Medulla oblongata (tissue), 1 donor: ENCODE results near the gene PDIA4.
A peak's percentile ranks its signal among the peaks of the same experiment; 100 is the strongest.
"Not testable (repeated sequence)": the region's sequence is repeated elsewhere in the genome, so short reads cannot be mapped to it uniquely, and the experiment has no call there.

ENCODE experiments used
- DNase-seq: peaks from one replicate; pipeline ENCODE4 v3.0.0-alpha.2; 2015; ENCODE audit errors: extremely low spot score

PDIA4 gene, protein sequence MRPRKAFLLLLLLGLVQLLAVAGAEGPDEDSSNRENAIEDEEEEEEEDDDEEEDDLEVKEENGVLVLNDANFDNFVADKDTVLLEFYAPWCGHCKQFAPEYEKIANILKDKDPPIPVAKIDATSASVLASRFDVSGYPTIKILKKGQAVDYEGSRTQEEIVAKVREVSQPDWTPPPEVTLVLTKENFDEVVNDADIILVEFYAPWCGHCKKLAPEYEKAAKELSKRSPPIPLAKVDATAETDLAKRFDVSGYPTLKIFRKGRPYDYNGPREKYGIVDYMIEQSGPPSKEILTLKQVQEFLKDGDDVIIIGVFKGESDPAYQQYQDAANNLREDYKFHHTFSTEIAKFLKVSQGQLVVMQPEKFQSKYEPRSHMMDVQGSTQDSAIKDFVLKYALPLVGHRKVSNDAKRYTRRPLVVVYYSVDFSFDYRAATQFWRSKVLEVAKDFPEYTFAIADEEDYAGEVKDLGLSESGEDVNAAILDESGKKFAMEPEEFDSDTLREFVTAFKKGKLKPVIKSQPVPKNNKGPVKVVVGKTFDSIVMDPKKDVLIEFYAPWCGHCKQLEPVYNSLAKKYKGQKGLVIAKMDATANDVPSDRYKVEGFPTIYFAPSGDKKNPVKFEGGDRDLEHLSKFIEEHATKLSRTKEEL

GRCh38 chr7:149028346-149029109, at the start of gene PDIA4:
Gene PDIA4 (minus strand): TSS chr7:149028505. CDS start chr7:149028408, 97 bp downstream.
- peak; percentile 99 for DNase-seq

GRCh38 chr7:149077594-149077993, 49.3 kb upstream of the PDIA4 start:
- no peak for DNase-seq

- DNase-seq, result no peak
These were observed 47.0 kb upstream of the PDIA4 start for GRCh38 chr7:149075286-149075685.

- no peak for DNase-seq
These were observed 46.0 kb upstream of the PDIA4 start for GRCh38 chr7:149074116-149074885.

DNA sequence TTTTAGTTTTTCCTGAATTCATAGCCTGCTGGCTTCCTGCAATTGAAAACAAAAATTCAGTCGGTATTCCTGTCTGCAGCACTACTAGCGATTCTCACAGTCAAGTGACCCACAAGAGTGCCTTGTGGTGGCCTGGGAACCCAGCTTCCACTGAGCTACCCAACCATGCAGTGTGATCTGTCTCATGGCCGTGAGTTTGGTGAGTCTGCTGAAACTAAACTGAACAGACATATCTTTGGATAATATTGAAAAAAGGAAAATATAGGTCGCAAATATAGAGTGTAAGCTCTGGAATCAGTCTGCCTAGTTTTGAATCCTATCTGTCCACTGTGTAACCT, 44.1 kb upstream of the PDIA4 start:
- no peak for DNase-seq

- no peak for DNase-seq
These were observed 43.5 kb upstream of the PDIA4 start for GRCh38 chr7:149071641-149072437.

DNA sequence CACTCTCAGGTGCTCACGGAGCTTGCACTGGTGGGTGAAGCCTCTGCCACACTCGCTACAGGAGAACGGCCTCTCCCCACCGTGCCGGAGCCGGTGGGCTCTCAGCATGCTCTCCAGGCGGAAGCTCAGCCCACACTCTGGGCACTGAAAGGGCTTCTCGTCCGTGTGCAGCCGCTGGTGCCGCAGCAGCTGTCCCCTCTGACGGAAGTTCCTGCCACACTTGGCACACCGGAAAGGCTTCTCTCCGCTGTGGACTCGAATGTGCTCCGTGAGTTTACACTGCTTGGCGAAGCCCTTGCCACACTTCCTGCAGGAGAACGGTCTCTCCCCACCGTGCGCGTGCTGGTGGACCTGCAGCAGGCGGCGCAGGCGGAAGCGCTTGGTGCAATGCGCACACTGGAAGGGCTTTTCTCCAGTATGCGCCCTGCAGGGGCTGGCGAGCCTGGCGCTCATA, 42.9 kb upstream of the PDIA4 start:
- DNase-seq, result no peak

GRCh38 chr7:149070372-149071125, 42.2 kb upstream of the PDIA4 start:
- DNase-seq, result no peak

GRCh38 chr7:149067869-149068268, 39.6 kb upstream of the PDIA4 start:
- no peak for DNase-seq

DNA sequence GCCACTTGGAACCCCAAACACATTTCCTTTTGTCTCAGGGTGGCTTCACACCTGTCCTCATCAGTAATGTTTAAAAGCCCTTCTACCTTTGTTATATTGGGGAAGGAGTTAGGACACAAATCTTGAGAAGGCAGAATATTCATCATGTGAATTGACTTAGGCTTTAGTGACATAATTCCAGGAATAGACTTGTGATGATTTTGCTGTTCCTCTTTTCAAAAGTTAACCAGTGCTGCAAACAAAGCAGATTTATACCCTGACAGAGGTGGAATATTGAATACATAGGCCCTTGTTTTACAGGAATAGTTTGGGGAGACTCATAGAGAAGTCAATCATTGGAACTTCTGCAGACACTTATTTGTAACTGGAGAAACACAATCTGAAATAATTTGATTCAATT, 35.2 kb upstream of the PDIA4 start:
- DNase-seq, result no peak

GRCh38 chr7:149062217-149062899, 34.1 kb upstream of the PDIA4 start:
- DNase-seq, result not testable (repeated sequence)

DNA sequence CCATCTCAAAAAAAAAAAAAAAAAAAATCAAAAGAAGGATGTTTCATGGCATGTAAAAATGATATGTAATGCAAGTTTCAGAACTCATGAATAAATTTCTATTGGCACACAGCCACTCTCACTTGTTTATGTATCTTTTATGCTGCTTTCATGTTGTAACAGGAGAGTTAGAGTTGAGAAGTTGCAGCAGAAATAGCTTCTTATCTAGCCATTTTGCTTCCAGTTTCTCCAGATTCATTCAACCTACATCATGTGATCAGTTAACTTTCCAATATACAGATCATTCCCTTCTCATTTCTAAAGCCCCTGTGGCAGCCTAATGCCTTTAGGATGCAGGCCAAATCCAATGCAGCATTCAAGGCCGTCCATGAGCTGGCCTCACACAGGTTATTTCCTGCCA, 31.9 kb upstream of the PDIA4 start:
- no peak for DNase-seq

GRCh38 chr7:149053885-149054284, 25.6 kb upstream of the PDIA4 start:
- DNase-seq, result no peak

- DNase-seq, result no peak
These were observed 25.1 kb upstream of the PDIA4 start for GRCh38 chr7:149053384-149053783.

- DNase-seq, result no peak
These were observed 22.6 kb upstream of the PDIA4 start for GRCh38 chr7:149050941-149051340.

- DNase-seq, result no peak
These were observed 20.5 kb upstream of the PDIA4 start for GRCh38 chr7:149048805-149049204.

DNA sequence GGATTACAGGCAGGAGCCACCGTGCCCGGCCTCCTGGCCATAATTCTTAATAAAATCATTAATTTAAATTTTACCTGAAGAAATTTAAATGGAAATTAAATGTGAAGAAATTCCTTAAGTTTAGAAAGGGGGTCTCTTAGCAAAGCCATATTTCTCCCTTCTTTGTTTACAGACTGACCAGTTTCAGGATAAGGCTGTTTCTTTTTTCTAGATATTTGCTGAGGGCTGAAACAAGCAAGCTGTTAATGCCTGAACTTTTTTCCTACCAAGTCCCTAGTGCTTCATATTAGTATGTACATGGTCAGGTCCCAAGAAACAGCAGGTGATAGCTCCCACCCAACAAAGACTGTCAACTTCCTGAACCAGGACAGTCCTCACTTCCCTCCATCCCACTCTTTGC, 18.1 kb upstream of the PDIA4 start:
- no peak for DNase-seq

- DNase-seq, result no peak
These were observed 15.6 kb upstream of the PDIA4 start for GRCh38 chr7:149043936-149044335.

DNA sequence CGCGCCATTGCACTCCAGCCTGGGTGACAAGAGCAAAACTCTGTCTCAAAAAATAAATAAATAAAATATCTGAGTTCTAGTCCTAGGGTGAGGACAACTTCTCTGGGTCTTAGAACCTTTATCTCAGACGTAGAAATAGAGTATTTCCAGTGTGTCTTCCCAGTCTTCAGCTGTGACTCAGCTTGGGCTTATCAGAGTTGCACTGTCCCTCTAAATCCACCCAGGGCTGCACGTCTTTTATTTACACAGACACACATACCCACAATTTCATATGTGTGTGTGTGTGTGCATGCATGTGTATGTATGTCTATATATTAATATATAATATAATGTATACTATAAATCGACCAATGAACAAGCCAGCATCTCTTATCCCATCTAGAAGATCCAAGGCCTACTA, 13.0 kb upstream of the PDIA4 start:
- no peak for DNase-seq

GRCh38 chr7:149038641-149039040, 10.3 kb upstream of the PDIA4 start:
- not testable (repeated sequence) for DNase-seq
